Skeletal muscle tissue (tissue), 4 donors: ENCODE data around the gene ATP5PO. TPM values are rescaled to one million over a fixed set of nuclear protein-coding genes. Genes with fewer than 3 reads are reported as not detected.
"Not testable (repeated sequence)": the region's sequence is repeated elsewhere in the genome, so short reads cannot be mapped to it uniquely, and the experiment has no call there.

ENCODE experiments used
- H3K27ac ChIP-seq: one replicate; pipeline ENCODE4 v1.7.0; 2013; ENCODE audit warnings: mild to moderate bottlenecking, low read depth, low read length, inconsistent platforms
- H3K27me3 ChIP-seq, 3 donors: one replicate each; pipeline ENCODE4 v1.7.0; 2013; ENCODE audit warnings: low read length in 3 of 3; ENCODE audit not compliant: control insufficient read depth in 3 of 3, insufficient read depth in 3 of 3
- H3K36me3 ChIP-seq, 3 donors: one replicate each; pipeline ENCODE4 v1.7.0; 2013; ENCODE audit warnings: low read length in 3 of 3; ENCODE audit not compliant: control insufficient read depth in 3 of 3, insufficient read depth in 3 of 3
- H3K4me1 ChIP-seq, 3 donors: one replicate each; pipeline ENCODE4 v1.7.0; 2013; ENCODE audit warnings: low read length in 3 of 3, mild to moderate bottlenecking in 3 of 3; ENCODE audit not compliant: control insufficient read depth in 3 of 3, insufficient read depth in 3 of 3
- H3K4me3 ChIP-seq, 3 donors: one replicate each; pipeline ENCODE4 v1.7.0; 2013; ENCODE audit warnings: low read length in 3 of 3
- H3K9ac ChIP-seq, 3 donors: one replicate each; pipeline ENCODE4 v1.7.0; 2013; ENCODE audit warnings: low read length in 3 of 3, mild to moderate bottlenecking in 3 of 3, moderate library complexity in 2 of 3, low read depth in 1 of 3
- H3K9me3 ChIP-seq, 3 donors: one replicate each; pipeline ENCODE4 v1.7.0; 2013; ENCODE audit warnings: low read length in 3 of 3; ENCODE audit not compliant: control insufficient read depth in 3 of 3
- total RNA-seq: library from RNA; depleted of rRNA; stranded (reverse); fragments of >200 nt; gene quantifications from one replicate; pipeline ENCODE4 v1.2.3, GENCODE V29; 2014
- donor health status: Osteomylitis.

The ATP5PO gene
- total RNA-seq, 1 donor from 2014 or later = 258 TPM

GRCh38 chr21:33926248-33926647 is 10.6 kb upstream of the ATP5PO start:
- H3K4me3 ChIP-seq, H3K36me3 ChIP-seq, H3K4me1 ChIP-seq, H3K9me3 ChIP-seq, H3K9ac ChIP-seq, H3K27ac ChIP-seq, H3K27me3 ChIP-seq: not testable (repeated sequence)

DNA sequence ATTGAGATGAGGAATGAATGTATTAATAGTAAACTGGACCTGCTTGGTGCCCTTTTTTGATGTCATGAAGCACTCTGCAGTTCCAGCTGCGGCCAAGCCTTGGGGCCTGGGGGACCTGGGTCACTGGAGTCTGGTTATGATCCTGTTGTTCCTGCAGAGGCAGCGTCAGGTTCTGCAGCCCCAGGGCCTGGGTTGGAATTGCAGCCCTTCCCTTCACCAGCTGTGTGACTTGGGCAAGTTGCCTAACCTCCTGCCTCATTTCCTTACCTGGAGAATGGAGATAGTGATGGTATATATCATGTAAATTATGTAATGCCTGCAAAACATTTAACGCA is 9.1 kb upstream of the ATP5PO start:
- H3K27me3 ChIP-seq = no peaks in the 10 kb centered on the region
- H3K27ac ChIP-seq = no peak overlapping the region
- H3K9ac ChIP-seq = no peak overlapping the region

GRCh38 chr21:33924079-33924765 is 8.6 kb upstream of the ATP5PO start:
- Histone ChIP-seq H3K27me3 (no peaks in the 10 kb centered on the region), H3K27ac (no peak overlapping the region), H3K4me1 (peaks cover 3 to 9% (median 9%) of the 10 kb centered on the region in 3 donors), H3K9me3 (no peaks in the 10 kb centered on the region), H3K36me3 (no peaks in the 10 kb centered on the region), H3K4me3 (peak overlapping the region in 2 of 3 donors; percentile 34 to 52), H3K9ac (no peak overlapping the region)

More for the DNA sequence above, 9.1 kb upstream of the ATP5PO start:
- Histone ChIP-seq H3K9me3 (no peaks in the 10 kb centered on the region), H3K36me3 (no peaks in the 10 kb centered on the region), H3K4me1 (peaks cover 3 to 9% (median 9%) of the 10 kb centered on the region in 3 donors), H3K4me3 (no peak overlapping the region)

DNA sequence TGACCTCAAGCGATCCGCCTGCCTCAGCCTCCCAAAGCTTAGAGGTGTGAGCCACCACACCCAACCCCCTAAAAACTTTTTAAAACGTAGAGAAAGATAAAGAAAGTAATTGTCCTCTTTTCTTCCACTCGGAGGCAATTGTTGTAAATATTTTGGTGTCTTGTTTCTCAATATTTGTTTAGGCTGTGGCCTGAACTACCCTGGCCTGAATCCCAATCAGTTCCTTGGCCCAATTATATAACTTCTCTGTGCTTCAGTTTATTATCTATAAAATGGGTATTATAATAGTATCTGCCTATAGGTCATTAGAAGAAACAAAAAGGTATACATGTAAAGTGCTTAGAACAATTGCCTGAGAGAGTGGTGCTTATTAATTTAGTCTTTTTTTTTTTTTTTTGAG is 1.8 kb upstream of the ATP5PO start:
- H3K36me3 ChIP-seq = peaks cover 0 to 10% (median 8%) of the 10 kb centered on the region in 3 donors
- H3K4me3 ChIP-seq = no peak overlapping the region
- H3K27ac ChIP-seq = no peak overlapping the region
- no peak overlapping the region for H3K9ac ChIP-seq
- peaks cover 9 to 16% (median 15%) of the 10 kb centered on the region in 3 donors for H3K4me1 ChIP-seq
- no peaks in the 10 kb centered on the region for H3K27me3 ChIP-seq
- no peaks in the 10 kb centered on the region for H3K9me3 ChIP-seq

GRCh38 chr21:33916200-33916567 is 580 bp upstream of the ATP5PO start:
- H3K9me3 ChIP-seq = no peaks in the 10 kb centered on the region
- peaks cover 7 to 19% (median 18%) of the 10 kb centered on the region in 3 donors for H3K36me3 ChIP-seq
- peak overlapping the region; percentile 90 to 99 (median 98) for H3K4me3 ChIP-seq
- no peaks in the 10 kb centered on the region for H3K27me3 ChIP-seq
- H3K27ac ChIP-seq = peak overlapping the region; percentile 78
- peaks cover 9 to 16% (median 15%) of the 10 kb centered on the region in 3 donors for H3K4me1 ChIP-seq
- H3K9ac ChIP-seq = peak overlapping the region; percentile 1 to 63 (median 58)

GRCh38 chr21:33914188-33914587 is 1.4 kb downstream of the ATP5PO start:
- no peak overlapping the region for H3K27ac ChIP-seq
- H3K36me3 ChIP-seq = peaks cover 17 to 37% (median 35%) of the 10 kb centered on the region in 3 donors
- no peaks in the 10 kb centered on the region for H3K9me3 ChIP-seq
- H3K4me1 ChIP-seq = peaks cover 9 to 16% (median 15%) of the 10 kb centered on the region in 3 donors
- no peaks in the 10 kb centered on the region for H3K27me3 ChIP-seq
- H3K9ac ChIP-seq = peak overlapping the region in 2 of 3 donors; percentile 98 to 99
- peak overlapping the region; percentile 35 to 98 (median 90) for H3K4me3 ChIP-seq

DNA sequence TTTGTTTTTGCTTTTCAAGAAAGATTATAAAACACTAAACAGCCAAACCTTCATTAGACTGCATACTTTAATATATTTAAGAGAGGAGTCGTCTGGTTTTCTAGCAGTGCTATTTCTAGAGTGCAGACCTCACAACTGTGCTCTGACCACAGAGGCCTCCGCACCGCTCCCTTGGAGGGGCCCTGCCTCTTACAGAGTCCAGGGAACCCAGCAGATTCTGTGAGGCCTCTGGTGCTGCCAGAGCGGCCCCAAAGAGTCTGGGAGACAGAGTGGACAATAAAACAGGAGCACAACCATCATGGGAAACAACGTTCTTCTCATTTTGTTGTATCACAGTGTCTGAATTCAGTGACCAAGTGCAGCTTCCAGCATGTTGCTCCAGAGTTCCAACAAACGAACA is 5.8 kb downstream of the ATP5PO start:
- Histone ChIP-seq H3K36me3 (peaks cover 48 to 79% (median 73%) of the 10 kb centered on the region in 3 donors), H3K9me3 (no peaks in the 10 kb centered on the region), H3K4me3 (no peak overlapping the region), H3K27me3 (no peaks in the 10 kb centered on the region), H3K27ac (no peak overlapping the region), H3K4me1 (peaks cover 6 to 9% (median 8%) of the 10 kb centered on the region in 3 donors), H3K9ac (no peak overlapping the region)

DNA sequence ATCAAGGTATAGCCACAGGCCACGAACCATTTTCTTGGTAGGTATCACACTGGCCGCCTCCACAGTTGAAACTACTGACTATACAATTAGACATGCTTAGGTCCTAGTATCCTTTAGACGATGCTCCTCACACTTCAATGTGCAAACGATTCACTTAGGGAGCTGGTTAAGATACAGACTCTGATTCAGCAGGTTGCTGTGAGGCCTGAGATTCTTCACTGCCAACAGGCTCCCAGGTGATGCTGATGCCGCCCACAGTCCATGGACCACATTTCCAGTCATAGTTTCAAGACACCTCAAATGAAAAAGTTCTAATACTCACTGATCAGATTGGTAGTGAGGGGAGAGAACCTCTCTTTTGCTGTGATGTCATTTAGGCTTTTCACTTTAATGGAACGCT is 6.8 kb downstream of the ATP5PO start:
- H3K27me3 ChIP-seq = no peaks in the 10 kb centered on the region
- H3K4me1 ChIP-seq = peaks cover 0 to 5% (median 3%) of the 10 kb centered on the region in 3 donors
- no peaks in the 10 kb centered on the region for H3K9me3 ChIP-seq
- H3K27ac ChIP-seq = no peak overlapping the region
- H3K4me3 ChIP-seq = no peak overlapping the region
- peaks cover 54 to 88% (median 80%) of the 10 kb centered on the region in 3 donors for H3K36me3 ChIP-seq
- H3K9ac ChIP-seq = no peak overlapping the region

DNA sequence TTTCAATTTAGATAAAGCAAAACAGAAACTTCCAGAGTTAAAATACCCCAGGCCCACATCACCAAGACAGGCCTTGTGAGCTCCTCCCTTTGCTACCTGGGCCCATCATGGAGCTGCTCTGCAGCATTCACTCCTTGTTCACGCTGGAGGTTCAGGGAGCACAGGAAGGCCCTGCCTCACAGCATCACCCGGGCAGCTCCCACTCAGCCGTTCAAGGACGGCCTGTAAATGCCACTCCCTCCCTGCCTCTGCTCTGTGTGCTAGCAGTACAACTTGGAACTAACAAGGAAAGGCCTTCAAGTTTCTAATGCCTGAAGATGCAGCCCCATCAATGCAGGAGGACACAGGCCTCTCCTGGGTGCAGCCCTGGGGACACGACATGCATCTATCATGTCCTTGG is 11.6 kb downstream of the ATP5PO start:
- Histone ChIP-seq H3K36me3 (peaks cover 51 to 75% (median 71%) of the 10 kb centered on the region in 3 donors), H3K27me3 (no peaks in the 10 kb centered on the region), H3K27ac (no peak overlapping the region), H3K4me3 (no peak overlapping the region), H3K4me1 (peaks cover 0 to 8% (median 0%) of the 10 kb centered on the region in 3 donors), H3K9ac (no peak overlapping the region), H3K9me3 (no peaks in the 10 kb centered on the region)

- H3K9ac ChIP-seq = peak overlapping the region in 1 of 3 donors; percentile 40
- H3K4me3 ChIP-seq = no peak overlapping the region
- H3K36me3 ChIP-seq = peaks cover 41 to 61% (median 54%) of the 10 kb centered on the region in 3 donors
- no peak overlapping the region for H3K27ac ChIP-seq
- no peaks in the 10 kb centered on the region for H3K27me3 ChIP-seq
- H3K4me1 ChIP-seq = peaks cover 0 to 8% (median 0%) of the 10 kb centered on the region in 3 donors
- no peaks in the 10 kb centered on the region for H3K9me3 ChIP-seq
Observed at GRCh38 chr21:33902349-33902748, 13.3 kb downstream of the ATP5PO start.
